K562 (cell line): ENCODE results near the gene ATXN1. TPM values are rescaled to one million over a fixed set of nuclear protein-coding genes. Genes with fewer than 3 reads are reported as not detected.

Source experiments
- ZNF318 ChIP-seq, 2 experiments: fragments of 450-650 bp; IDR thresholded peaks; 2 replicates each; pipeline ENCODE4 v1.6.1; 2016; ENCODE audit warnings: mild to moderate bottlenecking in 2 of 2, borderline replicate concordance in 1 of 2, low read depth in 1 of 2, moderate library complexity in 1 of 2
- polyA plus RNA-seq, 8 experiments: library from polyadenylated mRNA; depleted of rRNA in 4 of 8; stranded (reverse) in 5 of 8; unstranded in 3 of 8; fragments of >200 nt; fragmentation: Nextera tagmentation in 2 of 8; fragmentation: Illumina TruSeq in 1 of 8; extraction: Ambion mirVana in 2 of 8; extraction: Trizol in 1 of 8; gene quantifications; 2 replicates each; pipeline versions ENCODE4 v1.2.1 to v1.2.3, GENCODE V29; 2011 to 2014; ENCODE audit warnings: inconsistent platforms in 1 of 8, missing spikeins in 1 of 8
- total RNA-seq, 7 experiments: library from RNA; depleted of rRNA in 6 of 7; stranded (reverse); fragments of >200 nt in 6 of 7; fragmentation: Illumina TruSeq in 2 of 7; extraction: Trizol in 2 of 7; gene quantifications; 2 replicates each; pipeline versions ENCODE4 v1.2.1 to v1.2.3, GENCODE V29; 2011 to 2021; ENCODE audit warnings: low replicate concordance in 1 of 7

Gene ATXN1
- total and polyA plus RNA-seq, 9 of the 15 experiments (the other 6 are each of a cell fraction or from before 2014, with no cell fraction given), result under 0.01 to 1.2 (median 0.58) TPM

- no peak for TF ChIP-seq ZNF318 (IDR thresholded peaks at IDR 0.05; ENCODE audit: borderline replicate concordance in 1 of 2, low read depth in 1 of 2)
- TF ChIP-seq, all 486 proteins: peak for 0
Observed at GRCh38 chr6:16508959-16509358, 252.3 kb downstream of the ATXN1 start (continued).
